Thymus (tissue), 11 donors: Measurements from ENCODE around the gene GSTM2. TPM values are rescaled to one million over a fixed set of nuclear protein-coding genes. Genes with fewer than 3 reads are reported as not detected.
A peak's percentile ranks its signal among the peaks of the same experiment; 100 is the strongest.

ENCODE experiments used
- DNase-seq, 9 donors: peaks; one replicate each; pipeline ENCODE4 v3.0.0-alpha.2; 2013; ENCODE audit warnings: low spot score in 9 of 9, low read depth in 6 of 9, missing footprints in 1 of 9
- H3K27ac ChIP-seq, 2 donors: one replicate each; pipeline ENCODE4 v1.5.1; 2013; ENCODE audit warnings: control low read depth in 1 of 2, low read depth in 1 of 2, low read length in 1 of 2, mild to moderate bottlenecking in 1 of 2, moderate library complexity in 1 of 2
- H3K27me3 ChIP-seq, 2 donors: one replicate each; pipeline ENCODE4 v1.5.1; 2013; ENCODE audit warnings: low read length in 1 of 2; ENCODE audit not compliant: control insufficient read depth in 2 of 2, insufficient read depth in 1 of 2
- H3K36me3 ChIP-seq, 2 donors: one replicate each; pipeline ENCODE4 v1.5.1; 2013; ENCODE audit warnings: low read length in 1 of 2, mild to moderate bottlenecking in 1 of 2, moderate library complexity in 1 of 2; ENCODE audit not compliant: control insufficient read depth in 2 of 2, insufficient read depth in 2 of 2
- H3K4me1 ChIP-seq, 2 donors: one replicate each; pipeline ENCODE4 v1.5.1; 2013; ENCODE audit warnings: low read length in 2 of 2; ENCODE audit not compliant: control insufficient read depth in 2 of 2, insufficient read depth in 2 of 2
- H3K4me3 ChIP-seq, 2 donors: one replicate each; pipeline ENCODE4 v1.5.1; 2013; ENCODE audit warnings: low read length in 2 of 2, control low read depth in 1 of 2, mild to moderate bottlenecking in 1 of 2
- H3K9me3 ChIP-seq, 2 donors: one replicate each; pipeline ENCODE4 v1.5.1; 2013; ENCODE audit warnings: low read length in 1 of 2, mild to moderate bottlenecking in 1 of 2; ENCODE audit not compliant: control insufficient read depth in 2 of 2, insufficient read depth in 1 of 2
- WGBS: extraction: QIAGEN DNeasy Blood & Tissue Kit; methylation state at CpG from one replicate; pipeline ENCODE4 v1.1.7; 2013; 5-methylcytosine and 5-hydroxymethylcytosine counted together
- polyA plus RNA-seq: library from polyadenylated mRNA; stranded (reverse); fragments of 200-250 nt; gene quantifications from one replicate; pipeline ENCODE4 v1.2.3, GENCODE V29; 2013
- total RNA-seq: library from RNA; stranded (reverse); fragments of 120-200 nt; gene quantifications from one replicate; pipeline ENCODE4 v1.2.4, GENCODE V29; 2013
- donor health status: healthy.

Gene GSTM2
- total and polyA plus RNA-seq, 2 donors, result 14.7 to 100 TPM

DNA sequence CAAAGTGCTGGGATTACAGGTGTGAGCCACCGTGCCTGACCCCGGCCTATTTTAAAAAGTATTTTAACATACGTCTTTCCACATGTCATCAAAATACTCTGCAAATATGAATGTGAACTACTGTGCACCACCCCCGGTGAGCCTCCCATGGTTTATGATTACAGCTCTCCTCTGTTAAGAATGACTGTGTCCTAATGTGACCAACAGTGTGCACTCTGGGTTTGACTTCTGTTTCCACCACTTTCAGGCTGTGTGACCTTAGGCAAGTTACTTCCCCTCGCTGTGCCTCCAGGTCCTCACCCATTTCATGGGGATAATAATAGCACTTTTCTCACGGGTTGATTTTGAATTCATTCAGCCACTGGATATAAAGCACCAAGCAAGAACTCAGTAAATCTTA lies 33.6 kb upstream of the GSTM2 start:
- no peak for DNase-seq
- peaks cover 0 to 11% of the 10 kb centered on the region in 2 donors for H3K4me1 ChIP-seq
- no peak overlapping the region for H3K4me3 ChIP-seq
- H3K27me3 ChIP-seq, result no peaks in the 10 kb centered on the region
- H3K36me3 ChIP-seq, result peaks cover 24 to 28% of the 10 kb centered on the region in 2 donors
- no peaks in the 10 kb centered on the region for H3K9me3 ChIP-seq
- no peak overlapping the region for H3K27ac ChIP-seq
- WGBS, result 88% methylated on average over 6 of the region's 6 CpGs

GRCh38 chr1:109634771-109635750 lies 32.8 kb upstream of the GSTM2 start:
- H3K9me3 ChIP-seq, result no peaks in the 10 kb centered on the region
- H3K27ac ChIP-seq, result no peak overlapping the region
- no peak overlapping the region for H3K4me3 ChIP-seq
- 57% methylated on average over 13 of the region's 13 CpGs for WGBS
- peaks cover 16 to 20% of the 10 kb centered on the region in 2 donors for H3K36me3 ChIP-seq
- no peak for DNase-seq
- peaks cover 0 to 12% of the 10 kb centered on the region in 2 donors for H3K4me1 ChIP-seq
- no peaks in the 10 kb centered on the region for H3K27me3 ChIP-seq

DNA sequence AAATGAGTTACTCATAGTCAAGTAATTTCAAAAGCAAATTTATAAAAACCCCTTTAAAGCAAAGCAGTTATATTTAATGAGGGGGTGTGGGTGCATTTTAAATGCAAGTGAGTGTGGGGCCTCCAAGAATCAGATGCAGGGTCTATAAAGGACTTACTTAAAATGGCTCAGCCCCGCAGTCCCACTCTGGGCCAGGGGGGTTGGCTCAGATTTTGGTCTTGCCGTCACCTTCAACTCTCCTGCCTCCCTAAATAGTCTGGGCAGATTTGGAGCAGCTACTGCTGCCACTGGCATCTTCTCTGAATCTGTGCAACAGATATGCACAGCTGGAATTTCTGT lies 32.0 kb upstream of the GSTM2 start:
- Histone ChIP-seq H3K27ac (no peak overlapping the region), H3K4me3 (no peak overlapping the region), H3K36me3 (peaks cover 12 to 15% of the 10 kb centered on the region in 2 donors), H3K9me3 (no peaks in the 10 kb centered on the region), H3K27me3 (no peaks in the 10 kb centered on the region), H3K4me1 (peaks cover 0 to 14% of the 10 kb centered on the region in 2 donors)
- DNase-seq, result no peak
- WGBS, result 98% methylated on average over 2 of the region's 2 CpGs

DNA sequence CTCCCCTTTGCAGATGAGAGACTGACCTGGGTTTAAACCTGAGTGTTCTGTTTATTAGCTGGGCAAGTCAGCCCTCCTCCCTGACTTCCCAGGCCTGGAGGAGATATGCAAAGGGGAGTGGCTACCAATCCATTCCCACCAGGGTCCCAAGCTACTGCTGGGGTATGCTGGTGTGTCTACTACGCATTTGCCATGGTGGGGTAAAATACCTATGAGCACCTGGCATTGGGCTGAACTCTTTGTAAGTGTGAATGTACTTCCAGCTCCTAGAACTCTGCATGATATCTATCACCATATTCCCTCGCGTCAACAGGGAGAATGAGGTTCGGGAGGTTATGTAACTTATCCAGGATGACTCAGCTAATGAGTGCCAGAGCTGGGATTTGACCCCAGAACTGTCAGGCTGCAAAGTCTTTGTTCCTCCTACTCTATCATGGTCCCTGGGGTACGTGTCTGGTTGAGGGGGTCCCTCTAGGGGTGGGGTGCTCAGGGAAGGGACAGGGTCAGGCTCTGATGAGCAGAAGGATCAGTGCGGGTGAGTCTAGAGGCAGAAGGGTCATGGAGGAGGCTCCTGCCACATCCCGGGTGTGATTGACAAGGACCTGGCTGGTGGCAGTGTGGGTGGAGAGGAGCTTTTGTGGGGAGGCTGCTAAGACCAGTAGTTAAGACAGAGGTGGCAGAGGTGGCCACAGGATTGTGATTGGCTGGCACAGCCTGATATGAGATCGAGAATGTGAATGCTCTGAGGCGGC lies 31.5 kb upstream of the GSTM2 start:
- DNase-seq, result no peak
- H3K9me3 ChIP-seq, result no peaks in the 10 kb centered on the region
- H3K36me3 ChIP-seq, result peaks cover 6 to 10% of the 10 kb centered on the region in 2 donors
- no peaks in the 10 kb centered on the region for H3K27me3 ChIP-seq
- peaks cover 0 to 14% of the 10 kb centered on the region in 2 donors for H3K4me1 ChIP-seq
- WGBS, result 92% methylated on average over 9 of the region's 9 CpGs
- no peak overlapping the region for H3K4me3 ChIP-seq
- no peak overlapping the region for H3K27ac ChIP-seq

- WGBS, result 96% methylated on average over 7 of the region's 7 CpGs
- Histone ChIP-seq H3K4me1 (peaks cover 0 to 9% of the 10 kb centered on the region in 2 donors), H3K4me3 (no peak overlapping the region), H3K9me3 (no peaks in the 10 kb centered on the region), H3K36me3 (peaks cover 0 to under 1% of the 10 kb centered on the region in 2 donors), H3K27me3 (no peaks in the 10 kb centered on the region), H3K27ac (no peak overlapping the region)
- DNase-seq, result no peak
Observed at GRCh38 chr1:109637446-109637845, 30.4 kb upstream of the GSTM2 start.

DNA sequence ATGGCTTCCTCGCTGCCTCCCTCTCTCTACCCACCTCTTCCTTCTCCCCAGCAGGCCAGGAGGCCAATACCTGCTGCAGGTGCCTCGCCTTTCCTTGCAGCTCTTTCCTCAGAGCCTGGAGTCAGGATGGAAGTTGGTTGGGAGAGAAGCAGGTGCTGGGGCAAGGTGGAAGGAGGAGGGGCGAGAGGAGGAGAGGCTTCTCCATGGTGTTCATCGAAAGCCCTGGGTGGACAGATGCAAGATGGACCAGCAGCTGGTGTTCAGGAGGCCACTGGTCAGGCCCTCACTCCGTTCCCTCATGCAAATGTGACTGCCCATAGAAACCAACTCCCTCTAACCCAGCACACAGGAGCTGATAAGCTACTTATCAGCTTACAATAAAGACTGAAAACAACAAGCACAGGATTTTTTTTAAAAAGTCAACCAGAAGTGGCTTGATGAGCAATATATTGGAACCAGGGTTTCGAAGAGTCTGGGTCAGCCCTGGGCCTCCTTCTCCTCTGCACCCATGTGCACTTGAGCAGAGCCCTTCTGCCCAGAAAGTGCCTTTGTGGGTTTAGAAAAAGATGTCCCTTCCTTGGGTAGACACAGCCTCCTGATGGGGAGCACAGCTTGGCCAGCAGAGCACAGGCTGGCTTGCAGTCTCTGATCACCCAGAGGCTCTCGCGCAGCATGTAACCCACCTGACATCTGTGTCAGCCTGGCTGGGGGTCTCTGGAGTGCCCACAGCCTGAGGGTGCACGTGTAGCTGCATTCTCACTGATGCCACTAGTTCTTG lies 28.6 kb upstream of the GSTM2 start:
- Histone ChIP-seq H3K9me3 (no peaks in the 10 kb centered on the region), H3K27ac (no peak overlapping the region), H3K27me3 (no peaks in the 10 kb centered on the region), H3K36me3 (no peaks in the 10 kb centered on the region), H3K4me3 (no peak overlapping the region), H3K4me1 (peaks cover 2 to 12% of the 10 kb centered on the region in 2 donors)
- 88% methylated on average over 9 of the region's 9 CpGs for WGBS
- DNase-seq, result no peak

GRCh38 chr1:109639841-109640184 lies 28.0 kb upstream of the GSTM2 start:
- no peaks in the 10 kb centered on the region for H3K27me3 ChIP-seq
- no peaks in the 10 kb centered on the region for H3K36me3 ChIP-seq
- no peak for DNase-seq
- H3K4me3 ChIP-seq, result no peak overlapping the region
- H3K9me3 ChIP-seq, result no peaks in the 10 kb centered on the region
- WGBS, result 75% methylated on average over 6 of the region's 6 CpGs
- no peak overlapping the region for H3K27ac ChIP-seq
- peaks cover 2 to 12% of the 10 kb centered on the region in 2 donors for H3K4me1 ChIP-seq

GRCh38 chr1:109640285-109640865 lies 27.5 kb upstream of the GSTM2 start:
- WGBS, result 29% methylated on average over 5 of the region's 5 CpGs
- DNase-seq, result peak in 8 of 9 donors; percentile 57 to 92 (median 82)
- Histone ChIP-seq H3K4me1 (peaks cover 2 to 12% of the 10 kb centered on the region in 2 donors), H3K4me3 (no peak overlapping the region), H3K27me3 (no peaks in the 10 kb centered on the region), H3K36me3 (no peaks in the 10 kb centered on the region), H3K27ac (no peak overlapping the region), H3K9me3 (no peaks in the 10 kb centered on the region)
